Epithelial cell of proximal tubule (primary cell): ENCODE measurements around the gene DOK5. TPM values are rescaled to one million over a fixed set of nuclear protein-coding genes. Genes with fewer than 3 reads are reported as not detected.

ENCODE experiments used
- DNase-seq: peaks from one replicate; pipeline ENCODE4 v3.0.0-alpha.2; 2011; ENCODE audit warnings: low read depth
- H3K4me3 ChIP-seq: 2 replicates; pipeline ENCODE4 v1.5.1; 2011; ENCODE audit warnings: low read depth, mild to moderate bottlenecking, low read length
- CTCF ChIP-seq: conservative IDR thresholded peaks from 2 replicates; pipeline ENCODE4 v1.5.1; 2012; ENCODE audit warnings: low read depth, mild to moderate bottlenecking, low read length
- total RNA-seq: library from RNA; depleted of rRNA; stranded (reverse); fragments of >200 nt; gene quantifications from 2 replicates; pipeline ENCODE4 v1.2.3, GENCODE V29; 2015

The DOK5 gene
- total RNA-seq, 1 donor from 2014 or later, result 4.4 TPM

DNA sequence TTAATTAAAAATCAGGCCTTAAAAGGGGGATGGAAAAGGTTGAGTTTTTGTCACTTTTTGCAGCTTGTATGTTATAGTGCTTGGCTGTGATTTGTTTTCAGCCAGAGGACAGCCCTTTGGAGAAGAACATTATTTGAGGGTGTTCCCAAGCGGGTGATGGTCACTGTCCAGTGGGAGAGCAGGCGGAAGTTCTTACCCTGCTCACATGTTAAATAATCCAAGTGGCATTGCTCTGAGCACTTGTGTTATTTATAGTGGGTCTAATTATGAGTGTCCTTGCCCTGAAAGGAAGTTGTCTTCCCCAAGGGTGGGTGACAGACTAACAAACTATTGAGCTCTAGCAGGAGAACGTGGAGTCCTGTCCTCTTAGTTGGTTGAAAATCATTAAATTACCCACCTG lies 49.5 kb downstream of the DOK5 start:
- DNase-seq, result no peak
- TF ChIP-seq CTCF, result no peak

DNA sequence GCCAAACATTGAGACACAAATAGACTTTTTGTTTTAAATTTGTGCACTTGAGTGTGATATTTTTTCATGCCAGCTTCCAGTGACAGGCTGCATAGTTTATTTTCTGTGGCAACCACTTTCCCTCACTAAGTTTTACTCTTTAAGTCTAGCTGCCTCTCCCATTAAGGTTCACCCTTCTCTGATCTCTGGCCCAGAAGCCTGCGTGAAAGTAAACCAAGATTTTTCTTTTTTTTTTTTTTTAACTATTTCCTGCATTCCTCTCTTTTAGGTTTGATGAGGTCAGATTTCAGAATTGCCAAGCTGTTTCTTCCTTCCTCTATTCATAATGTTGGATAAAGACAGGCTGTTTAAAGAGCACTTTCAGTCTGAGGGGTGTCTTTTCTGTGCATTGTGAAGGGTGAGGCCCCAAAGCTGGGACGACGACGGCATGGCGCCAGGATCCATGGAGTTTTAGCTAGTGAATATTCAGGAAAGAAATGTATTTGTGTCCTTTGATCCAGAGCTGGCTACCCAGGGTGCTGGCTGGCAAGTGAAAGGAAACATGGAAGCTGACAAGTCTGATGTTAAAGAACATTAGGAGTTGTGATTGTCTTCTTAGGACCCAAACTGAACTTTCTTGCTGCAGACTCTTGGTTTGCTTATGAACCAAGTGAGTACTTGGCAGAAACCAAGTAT lies 50.7 kb downstream of the DOK5 start:
- no peak for TF ChIP-seq CTCF
- no peak for DNase-seq

More for the DNA sequence above, 49.5 kb downstream of the DOK5 start:
- H3K4me3 ChIP-seq, result no peak overlapping the region

DNA sequence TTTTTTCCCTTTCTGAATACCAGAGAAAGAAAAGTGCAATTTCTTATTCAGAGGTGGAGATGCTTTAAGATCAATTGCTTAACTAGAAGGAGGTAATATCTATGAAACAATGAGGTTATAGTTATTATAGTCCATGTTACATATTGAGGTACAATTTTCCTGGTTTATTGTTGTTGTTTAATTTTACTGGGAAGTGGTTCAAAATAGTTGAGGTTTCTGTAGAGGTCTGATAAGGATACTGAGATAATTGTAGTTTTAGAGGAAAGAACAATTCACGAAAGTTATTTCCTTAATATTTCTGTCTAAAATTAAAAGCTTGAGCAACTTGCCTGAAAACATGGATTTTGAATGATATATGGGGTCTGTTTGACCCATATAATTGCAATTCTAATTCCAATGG lies 51.4 kb downstream of the DOK5 start:
- no peak for TF ChIP-seq CTCF
- no peak overlapping the region for H3K4me3 ChIP-seq
- no peak for DNase-seq

More for the DNA sequence above, 50.7 kb downstream of the DOK5 start:
- no peak overlapping the region for H3K4me3 ChIP-seq

DNA sequence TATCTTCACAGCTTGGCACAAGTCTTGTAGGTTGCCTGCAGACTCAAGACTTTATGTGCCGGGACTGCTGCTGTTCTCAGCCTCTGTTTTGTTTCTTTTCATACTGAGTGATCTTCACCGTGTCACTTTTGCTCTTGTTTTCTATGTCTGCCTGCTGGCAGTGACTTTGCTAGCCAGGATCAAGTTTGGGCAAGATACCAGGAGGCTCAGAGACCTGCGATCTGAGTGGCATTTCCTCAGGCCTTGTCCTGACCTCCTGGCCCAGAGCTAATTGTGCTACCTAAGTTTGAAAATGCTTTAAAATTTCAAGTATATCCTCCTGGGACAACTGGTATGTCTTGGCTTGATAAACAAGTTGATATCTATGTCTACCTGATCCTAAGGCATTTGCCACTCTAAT lies 57.2 kb downstream of the DOK5 start:
- no peak for DNase-seq
- no peak overlapping the region for H3K4me3 ChIP-seq
- TF ChIP-seq CTCF, result no peak

GRCh38 chr20:54534101-54534500 lies 58.7 kb downstream of the DOK5 start:
- H3K4me3 ChIP-seq, result no peak overlapping the region
- TF ChIP-seq CTCF, result no peak
- DNase-seq, result no peak

GRCh38 chr20:54535033-54535432 lies 59.6 kb downstream of the DOK5 start:
- no peak for DNase-seq

More at GRCh38 chr20:54535033-54535432, 59.6 kb downstream of the DOK5 start:
- no peak overlapping the region for H3K4me3 ChIP-seq
- TF ChIP-seq CTCF, result no peak
